NCI-H524 treated with DMSO at 0.1 percent for 48 hours (cell line): Measurements from ENCODE around the gene YIPF6.
"Not testable (repeated sequence)": the region's sequence is repeated elsewhere in the genome, so short reads cannot be mapped to it uniquely, and the experiment has no call there.

Experiments used
- DNase-seq: peaks from one replicate; lab custom pipeline; 2025; lab: John Stamatoyannopoulos, UW

The YIPF6 gene

DNA sequence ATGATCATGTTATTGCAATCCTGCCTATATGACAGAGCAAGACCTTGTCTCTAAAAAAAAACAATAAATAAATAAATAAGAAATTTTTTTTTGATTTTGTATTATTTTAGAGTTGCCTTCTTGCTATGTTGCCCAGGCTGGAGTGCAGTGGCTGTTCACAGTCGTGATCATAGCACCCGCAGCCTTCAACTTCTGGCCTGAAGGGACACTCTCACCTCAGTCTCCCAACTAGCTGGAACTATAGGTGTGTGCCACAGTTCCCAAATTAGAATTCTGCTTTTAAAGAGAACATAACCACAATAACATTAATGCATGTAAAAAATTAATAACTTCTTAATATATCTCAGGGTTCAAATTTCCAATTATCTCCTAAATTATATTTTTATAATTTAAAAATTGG lies 7.8 kb downstream of the YIPF6 start:
- DNase-seq = no peak

DNA sequence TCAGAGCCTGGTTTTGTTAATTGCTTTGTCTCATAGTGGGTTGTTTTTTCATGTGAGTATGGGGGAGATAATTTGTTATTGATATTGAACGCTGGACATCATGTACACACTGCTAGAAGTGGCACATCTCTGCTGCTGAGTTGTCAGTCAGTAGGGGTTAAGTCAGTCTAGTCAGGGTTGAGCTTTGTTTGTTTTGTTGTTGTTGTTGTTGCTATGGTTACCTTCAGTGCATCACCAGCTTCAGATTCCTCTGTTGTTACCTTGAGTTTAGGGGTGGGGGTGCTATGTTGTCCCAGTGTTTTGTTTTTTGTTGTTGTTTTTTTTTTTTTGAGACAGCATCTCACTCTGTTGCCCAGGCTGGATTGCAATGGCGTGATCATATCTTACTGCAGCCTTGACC lies 9.9 kb downstream of the YIPF6 start:
- DNase-seq = no peak

DNA sequence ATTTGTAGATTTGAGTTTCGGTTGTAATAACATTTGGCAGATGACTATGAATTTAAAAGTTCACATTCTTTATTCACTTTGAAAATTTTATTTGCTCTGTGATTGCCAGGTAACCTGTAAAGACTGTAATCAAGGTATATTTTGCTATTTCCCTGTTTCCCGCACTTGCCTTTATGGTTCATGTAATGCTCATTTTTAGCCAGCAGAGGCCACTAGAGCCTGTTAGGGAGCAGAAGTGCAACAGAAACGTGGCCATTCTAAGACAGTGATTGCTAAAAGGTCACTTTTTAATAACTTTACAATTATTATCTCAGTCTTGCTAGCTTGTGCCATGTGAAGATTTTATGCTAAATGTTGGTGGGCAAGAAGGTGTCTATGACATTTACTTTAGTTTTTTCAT lies 12.4 kb downstream of the YIPF6 start:
- DNase-seq = no peak

DNA sequence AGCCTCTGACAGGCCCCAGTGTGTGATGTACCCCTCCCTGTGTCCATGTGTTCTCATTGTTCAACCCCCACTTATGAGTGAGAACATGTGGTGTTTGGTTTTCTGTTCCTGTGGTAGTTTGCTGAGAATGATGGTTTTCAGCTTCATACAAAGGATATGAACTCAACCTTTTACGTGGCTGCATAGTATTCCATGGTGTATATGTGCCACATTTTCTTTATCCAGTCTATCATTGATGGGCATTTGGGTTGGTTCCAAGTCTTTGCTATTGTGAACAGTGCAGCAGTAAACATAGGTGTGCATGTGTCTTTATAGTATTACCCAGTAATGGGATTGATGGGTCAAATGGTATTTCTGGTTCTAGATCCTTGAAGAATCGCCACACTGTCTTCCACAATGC lies 25.8 kb downstream of the YIPF6 start:
- DNase-seq = not testable (repeated sequence)

DNA sequence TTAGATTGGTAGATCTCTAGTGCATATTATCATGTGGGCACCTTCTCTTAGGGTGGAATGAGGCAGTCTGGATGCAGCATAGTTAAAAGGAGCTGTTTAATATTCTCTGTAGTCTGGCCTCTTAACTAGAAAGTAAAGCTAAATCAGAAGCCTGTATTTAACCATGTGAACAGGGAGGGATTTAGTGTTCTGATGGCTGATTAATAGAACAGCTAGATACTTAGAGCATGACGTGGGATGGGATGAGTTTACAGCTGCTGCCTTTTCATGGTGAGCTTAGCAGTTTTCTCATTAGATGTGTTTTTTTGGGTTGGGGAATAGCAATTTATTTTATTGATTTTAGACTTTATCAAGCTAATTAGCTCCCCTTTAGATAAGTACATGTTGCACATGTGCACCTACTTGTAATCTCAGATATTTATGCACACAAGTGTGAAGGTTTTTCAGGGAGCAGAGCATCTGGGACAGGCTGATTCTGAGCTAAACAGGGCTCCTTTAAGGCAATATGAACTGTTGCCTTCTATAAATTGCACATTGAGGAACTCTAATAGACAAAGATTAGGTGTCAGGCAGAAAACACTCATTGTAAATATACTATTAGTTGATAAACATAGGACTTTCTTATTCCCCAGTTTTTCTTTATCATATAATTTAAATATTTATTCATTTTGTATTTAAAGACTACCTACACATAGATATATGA lies 34.1 kb downstream of the YIPF6 start:
- no peak for DNase-seq

DNA sequence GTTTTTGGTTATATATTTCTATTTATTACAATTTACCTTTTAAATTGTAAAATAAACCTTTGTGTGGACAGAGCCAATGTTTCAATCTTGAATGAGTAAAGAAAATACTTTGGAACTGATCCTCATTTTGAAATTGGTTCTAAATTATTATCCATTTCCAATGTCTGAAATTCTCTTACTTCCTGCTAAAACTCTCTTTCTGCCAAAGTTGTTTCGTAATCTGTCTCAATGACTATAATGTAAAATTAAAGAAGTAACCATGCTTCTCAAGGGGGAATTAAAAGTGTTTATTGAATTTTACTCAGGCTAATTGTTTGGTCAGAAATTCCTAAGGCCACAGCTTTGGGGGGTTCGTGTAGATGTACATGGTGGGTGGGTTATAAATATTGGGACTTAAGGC lies 34.8 kb downstream of the YIPF6 start:
- DNase-seq = no peak

DNA sequence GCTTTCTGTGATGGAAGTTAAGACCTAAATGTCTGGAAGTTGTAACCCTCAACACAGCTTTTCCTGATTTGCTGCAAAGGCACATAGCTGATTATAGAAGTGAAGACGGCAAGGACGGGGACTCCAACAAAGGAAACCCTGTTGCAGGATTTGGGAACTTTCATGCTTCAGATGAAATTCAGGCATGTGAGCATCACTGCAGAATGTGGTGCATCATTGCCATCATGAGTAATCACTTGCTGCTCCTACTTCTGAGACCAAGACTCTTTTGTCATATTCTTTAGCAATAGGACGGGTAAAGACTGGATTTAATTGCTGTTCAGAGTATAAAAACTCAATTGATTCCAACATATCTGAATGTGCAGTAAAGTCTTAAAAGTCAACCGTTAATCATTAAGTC lies 35.8 kb downstream of the YIPF6 start:
- no peak for DNase-seq

DNA sequence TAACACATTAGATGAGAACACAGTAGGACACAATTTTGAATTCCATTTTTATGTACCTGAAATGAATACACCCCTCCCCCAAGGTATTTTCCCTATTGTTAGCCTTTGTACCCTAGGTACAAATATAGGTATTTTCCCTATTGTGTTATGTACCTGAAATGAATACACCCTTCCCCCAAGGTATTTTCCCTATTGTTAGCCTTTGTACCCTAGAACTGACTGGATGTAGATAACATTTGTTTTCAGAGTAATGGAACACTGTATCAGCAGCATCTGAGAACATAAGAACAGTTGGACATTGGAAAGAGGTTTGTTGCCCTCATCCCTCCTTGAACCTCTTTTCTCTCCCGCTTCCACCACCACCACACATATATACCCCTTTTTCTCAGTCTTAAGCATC lies 37.6 kb downstream of the YIPF6 start:
- no peak for DNase-seq

DNA sequence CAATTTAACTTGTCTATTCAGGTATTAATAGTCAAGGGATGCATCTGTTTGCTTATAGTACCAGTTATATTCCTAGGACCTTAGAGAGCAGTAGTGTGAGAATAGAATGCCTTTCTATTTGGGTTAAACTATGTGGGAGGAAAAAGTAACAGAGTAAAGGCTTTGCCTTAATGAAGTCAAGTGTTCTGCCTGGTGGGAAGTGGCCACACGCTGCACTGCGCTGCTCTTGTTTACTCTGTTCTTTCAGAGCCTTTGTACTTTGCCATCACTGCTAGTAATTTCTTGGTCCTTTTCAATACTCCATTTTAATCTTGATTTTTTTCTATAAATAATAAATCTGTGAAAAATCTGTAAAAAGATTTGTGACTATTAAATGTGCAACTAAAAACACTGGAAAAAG lies 38.0 kb downstream of the YIPF6 start:
- DNase-seq = no peak

DNA sequence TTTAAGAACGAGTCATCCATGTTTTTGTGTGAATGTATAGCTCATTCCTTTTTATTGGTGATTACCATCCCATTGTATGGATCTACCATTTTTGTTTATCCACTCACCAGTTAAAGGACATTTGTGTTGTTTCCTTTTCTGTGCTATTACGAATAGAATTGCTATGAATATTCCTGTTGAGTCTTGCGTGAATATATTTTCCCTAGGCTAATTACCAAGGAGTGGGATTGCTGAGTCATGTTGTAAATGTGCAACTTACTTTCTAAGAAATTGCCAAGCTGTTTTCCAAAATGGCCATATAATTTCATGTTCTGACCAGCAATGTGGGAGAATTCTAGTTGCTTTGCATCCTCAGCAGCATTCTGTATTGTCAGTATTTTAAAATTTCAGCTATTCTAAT lies 51.3 kb downstream of the YIPF6 start:
- DNase-seq = no peak

DNA sequence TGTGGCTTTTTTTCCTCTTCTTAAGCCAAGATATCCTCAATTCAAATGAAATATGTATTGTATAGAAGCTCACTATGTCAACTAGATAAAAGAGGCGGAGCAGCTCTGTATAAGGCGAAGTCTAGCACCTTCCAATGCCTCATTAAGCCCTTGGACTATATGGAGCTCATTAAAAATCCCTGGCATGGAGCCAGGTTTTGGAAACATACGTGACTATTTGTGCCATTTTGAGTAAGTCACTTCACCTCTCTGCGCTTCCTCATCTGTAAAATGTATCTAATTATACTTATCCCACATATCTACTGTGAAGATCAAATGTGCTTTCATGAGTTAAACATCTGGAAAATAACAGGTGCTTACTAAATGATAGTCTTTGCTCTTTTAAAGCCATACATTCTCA lies 57.2 kb downstream of the YIPF6 start:
- DNase-seq = no peak

DNA sequence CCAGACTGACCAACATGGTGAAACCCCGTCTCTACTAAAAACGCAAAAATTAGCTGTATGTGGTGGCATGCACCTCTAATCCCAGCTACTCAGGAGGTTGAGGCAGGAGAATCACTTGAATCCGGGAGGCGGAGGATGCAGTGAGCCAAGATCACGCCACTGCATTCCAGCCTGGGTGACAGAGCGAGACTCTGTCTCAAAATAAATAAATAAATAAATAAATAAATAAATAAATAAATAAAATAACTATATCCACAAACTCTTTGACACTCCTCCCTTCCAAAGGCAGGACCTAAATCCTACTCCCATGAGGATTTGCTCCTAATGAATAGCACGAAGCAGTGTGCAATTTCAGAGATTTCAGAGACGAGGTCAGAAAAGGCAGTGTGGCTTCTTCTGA lies 58.3 kb downstream of the YIPF6 start:
- DNase-seq = not testable (repeated sequence)

DNA sequence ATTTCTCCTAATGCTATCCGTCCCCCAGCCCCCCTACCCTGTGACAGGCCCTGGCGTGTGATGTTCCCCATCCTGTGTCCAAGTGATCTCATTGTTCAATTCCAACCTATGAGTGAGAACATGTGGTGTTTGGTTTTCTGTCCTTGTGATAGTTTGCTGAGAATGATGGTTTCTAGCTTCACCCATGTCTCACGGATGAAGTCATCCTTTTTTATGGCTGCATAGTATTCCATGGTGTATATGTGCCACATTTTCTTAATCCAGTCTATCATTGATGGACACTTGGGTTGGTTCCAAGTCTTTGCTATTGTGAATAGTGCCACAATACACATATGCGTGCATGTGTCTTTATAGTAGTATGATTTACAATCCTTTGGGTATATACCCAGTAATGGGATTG lies 61.1 kb downstream of the YIPF6 start:
- not testable (repeated sequence) for DNase-seq

DNA sequence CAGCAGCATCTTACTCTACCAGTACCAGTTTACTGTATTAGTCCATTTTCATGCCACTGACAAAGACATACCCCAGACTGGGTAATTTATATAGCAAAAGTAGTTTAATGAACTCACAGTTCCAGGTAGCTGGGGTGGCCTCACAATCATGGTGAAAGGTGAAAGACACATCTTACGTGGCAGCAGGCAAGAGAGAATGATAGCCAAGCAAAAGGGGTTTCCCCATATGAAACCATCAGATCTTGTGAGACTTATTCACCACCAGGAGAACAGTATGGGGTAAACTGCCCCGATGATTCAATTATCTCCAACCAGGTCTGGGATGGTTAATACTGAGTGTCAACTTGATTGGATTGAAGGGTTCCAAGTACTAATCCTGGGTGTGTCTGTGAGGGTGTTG lies 69.3 kb downstream of the YIPF6 start:
- no peak for DNase-seq

DNA sequence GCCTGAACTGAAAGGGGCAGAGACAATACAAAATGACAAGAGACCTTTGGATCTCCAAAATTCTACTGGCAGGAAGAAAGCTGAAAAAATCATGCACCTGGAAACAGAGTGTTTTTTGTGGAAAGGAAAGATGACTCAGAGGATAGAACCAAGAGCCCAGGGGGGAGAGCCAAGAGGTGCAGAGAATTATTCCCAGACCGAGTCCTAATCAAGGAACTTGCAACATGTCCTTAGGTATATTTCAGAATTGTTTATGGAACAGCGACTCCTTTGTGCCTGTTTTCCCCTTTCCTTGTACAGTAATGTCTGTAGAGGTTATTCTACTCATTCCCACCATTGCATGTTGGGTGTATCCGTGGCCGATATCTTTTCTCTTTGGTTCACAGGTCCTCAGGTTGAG lies 71.7 kb downstream of the YIPF6 start:
- DNase-seq = no peak

DNA sequence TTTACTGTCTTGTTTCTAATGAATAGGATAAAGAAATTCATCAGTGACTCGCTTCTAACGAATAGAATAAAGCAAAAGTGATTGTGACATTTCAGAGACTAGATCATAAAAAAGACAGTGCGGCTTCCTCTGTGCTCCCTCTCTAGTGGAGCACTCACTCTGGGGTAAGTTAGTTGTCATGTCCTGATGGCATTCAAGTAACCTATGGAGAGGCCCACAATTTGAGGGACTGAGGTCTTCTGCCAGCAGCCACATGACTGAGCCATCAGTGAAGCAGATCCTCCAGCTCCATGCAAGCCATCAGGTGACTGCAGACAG lies 72.4 kb downstream of the YIPF6 start:
- DNase-seq = no peak

DNA sequence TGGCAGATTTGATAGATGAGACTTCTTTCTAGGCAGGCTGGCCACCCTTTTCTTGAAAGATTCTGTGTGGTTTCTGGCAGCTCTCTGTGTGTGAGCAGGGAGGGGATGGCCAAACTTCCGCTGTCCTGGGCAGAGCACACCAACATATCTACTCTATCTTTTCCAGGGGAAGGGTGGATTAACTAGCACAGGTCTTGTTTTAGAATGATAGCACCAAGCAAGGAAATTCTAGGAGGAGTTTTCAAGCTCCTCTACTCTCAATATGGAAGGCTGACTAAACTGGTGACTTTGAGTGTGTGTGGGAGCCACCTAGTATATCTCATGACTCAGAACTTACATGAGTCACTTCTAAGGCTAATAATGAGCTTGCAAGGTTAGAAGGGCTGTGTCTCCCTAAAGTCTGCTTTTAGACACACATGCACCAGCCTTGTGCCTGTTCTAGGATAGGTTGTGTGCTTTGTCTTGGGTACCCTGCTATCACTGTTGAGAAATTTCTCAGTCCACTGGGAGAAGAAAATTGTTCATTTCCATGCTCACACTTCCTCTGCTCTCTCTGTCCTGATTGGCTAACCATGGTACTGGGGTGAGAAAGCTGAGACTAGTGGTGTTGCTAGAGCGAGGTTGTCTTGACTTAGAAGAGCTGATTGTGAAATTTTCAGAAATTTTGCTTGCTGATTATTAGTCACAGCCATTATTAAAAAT lies 72.9 kb downstream of the YIPF6 start:
- no peak for DNase-seq

DNA sequence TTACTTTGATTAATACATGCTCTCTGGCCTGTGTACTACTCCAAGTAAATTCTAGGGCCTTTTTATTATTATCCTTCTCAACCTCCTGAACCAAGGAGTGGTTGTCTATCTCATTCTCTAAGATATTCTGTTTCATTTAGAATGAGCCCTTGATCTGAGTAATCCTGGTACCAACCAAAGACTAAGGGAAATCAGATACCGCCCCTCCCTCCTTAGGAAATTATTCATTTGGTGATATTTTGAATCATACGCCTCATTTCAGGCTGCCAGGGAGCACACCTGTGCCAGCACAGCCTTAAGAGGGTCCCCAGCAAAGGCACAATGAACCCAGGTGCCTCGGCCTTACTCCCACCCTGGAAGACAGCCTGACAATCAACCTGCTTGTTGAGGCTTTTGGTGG lies 75.4 kb downstream of the YIPF6 start:
- no peak for DNase-seq

DNA sequence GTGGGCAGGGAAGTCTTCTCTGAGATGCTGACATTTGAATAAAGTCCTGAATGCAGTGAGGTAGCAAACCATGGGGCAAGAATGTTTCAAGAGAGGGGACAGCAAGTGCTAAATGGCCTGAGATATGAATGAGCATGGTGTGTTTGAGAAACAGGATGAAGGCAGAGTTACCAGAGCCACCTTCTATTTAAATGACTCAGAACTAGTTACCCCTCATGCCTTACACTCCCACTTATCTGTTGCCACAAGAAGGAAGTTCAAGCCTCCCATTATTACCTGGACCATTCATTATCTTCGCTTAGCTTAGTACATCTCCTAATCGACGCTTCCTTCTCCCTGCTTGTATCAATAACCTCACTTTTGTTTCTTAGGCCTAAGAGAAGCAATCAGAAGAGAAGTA lies 81.0 kb downstream of the YIPF6 start:
- no peak for DNase-seq

DNA sequence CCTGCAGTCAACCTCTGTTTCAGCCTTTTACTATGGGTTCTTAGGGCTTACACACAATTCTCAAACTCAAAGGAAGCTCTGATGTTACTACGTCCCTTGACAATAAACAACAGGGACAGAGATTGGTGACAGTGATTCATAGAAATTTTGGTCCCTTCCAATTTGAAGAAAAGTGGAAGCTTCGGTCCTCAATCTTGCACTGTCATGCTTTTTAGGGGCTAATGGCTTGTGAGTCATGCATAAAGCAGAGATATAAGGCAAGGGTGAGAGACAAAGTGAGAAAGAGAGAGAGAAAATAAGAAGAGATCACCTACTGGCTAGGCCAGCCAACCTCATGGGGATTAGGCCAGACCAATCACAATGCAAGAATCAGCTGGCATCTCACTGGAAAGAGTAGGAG lies 85.4 kb downstream of the YIPF6 start:
- no peak for DNase-seq
